HL-60/S4 (cell line): ENCODE measurements around the gene NAT8L.

Source experiments
- in situ Hi-C: fragments of 300-500 bp; cut with MboI; formaldehyde crosslinking; loops from 2 replicates; pipeline ENCODE4 v1.14.3; 2022; ENCODE audit warnings: low sequenced_read_pairs

Gene NAT8L

GRCh38 chr4:2044542-2045517 lies 14.3 kb upstream of the NAT8L start:
- in situ Hi-C loops, result no loop called here

GRCh38 chr4:2045518-2045951 lies 13.6 kb upstream of the NAT8L start:
- in situ Hi-C loops, result no loop called here

GRCh38 chr4:2046031-2046961 lies 12.8 kb upstream of the NAT8L start:
- in situ Hi-C loops, result no loop called here

DNA sequence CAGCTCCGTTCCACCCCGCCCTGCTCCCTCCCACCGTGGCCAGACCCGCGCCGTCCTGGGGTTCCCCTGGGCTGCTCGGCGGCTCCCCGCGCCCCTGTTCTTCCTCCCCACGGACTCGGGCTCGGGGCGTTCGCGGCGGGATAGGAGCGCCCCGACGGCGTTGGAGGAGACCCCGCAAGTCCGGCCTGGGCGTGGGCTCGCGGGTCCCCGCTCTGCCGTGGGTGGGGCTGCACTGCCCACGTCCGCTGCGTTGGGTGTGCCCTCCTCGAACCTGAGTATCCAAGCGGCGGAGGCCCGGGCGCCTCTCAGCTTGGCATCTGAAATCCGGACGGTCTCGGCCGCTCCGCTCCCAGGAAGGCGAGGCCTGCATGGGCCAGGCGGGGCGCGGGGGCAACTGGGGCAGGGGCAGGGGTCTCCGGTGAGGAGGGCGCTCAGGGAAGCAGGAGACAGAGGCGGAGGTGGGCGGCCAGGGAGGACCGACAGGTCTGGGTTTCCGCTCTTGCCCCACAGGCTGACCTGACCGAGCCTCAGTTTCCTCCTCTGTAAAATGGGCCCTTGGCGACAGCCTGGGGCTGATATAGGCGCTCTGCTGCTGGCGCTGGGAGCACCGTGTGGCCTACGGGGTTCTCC lies 12.0 kb upstream of the NAT8L start:
- in situ Hi-C loops, result no loop called here

GRCh38 chr4:2047781-2048581 lies 11.1 kb upstream of the NAT8L start:
- in situ Hi-C loops, result no loop called here

DNA sequence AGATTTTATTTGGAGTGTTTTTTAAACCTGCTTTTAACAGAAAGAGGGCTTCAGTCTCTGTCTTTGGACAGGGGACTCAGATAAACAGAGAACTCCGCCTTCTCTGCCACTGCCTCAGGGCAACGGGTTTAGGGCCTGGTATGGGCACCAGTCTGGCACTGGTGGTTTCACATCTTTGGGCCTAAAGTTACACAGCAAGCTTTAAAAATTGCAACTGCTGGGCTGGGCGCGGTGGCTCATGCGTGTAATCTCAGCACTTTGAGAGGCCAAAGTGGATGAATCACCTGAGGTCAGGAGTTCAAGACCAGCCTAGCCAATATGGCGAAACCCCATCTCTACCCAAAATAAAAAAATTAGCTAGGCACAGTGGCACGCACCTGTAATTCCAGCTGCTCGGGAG lies 10.3 kb upstream of the NAT8L start:
- in situ Hi-C loops, result no loop called here

DNA sequence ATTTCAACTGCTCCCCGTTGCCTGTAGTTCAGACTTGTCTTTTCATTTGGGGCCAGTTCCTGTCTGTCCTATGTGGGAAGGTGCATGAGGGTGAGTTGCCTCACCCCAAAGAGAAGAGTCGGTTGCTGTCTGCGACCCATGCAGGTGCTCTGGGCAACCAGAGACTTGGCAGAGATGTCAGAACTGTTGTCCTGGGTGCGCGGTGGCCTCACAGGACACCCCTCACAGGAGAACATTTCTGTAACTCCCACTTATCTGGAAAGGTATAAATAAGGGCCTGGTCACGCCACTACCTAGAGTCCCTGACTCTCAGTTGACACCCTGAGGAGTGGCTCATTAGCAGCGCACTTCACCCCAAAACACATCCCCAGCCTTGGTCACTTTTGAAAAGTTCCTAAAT lies 9.7 kb upstream of the NAT8L start:
- in situ Hi-C loops, result no loop called here

GRCh38 chr4:2049811-2050210 lies 9.3 kb upstream of the NAT8L start:
- in situ Hi-C loops, result no loop called here

- in situ Hi-C loops, result no loop called here
Observed at GRCh38 chr4:2051086-2051485, 8.0 kb upstream of the NAT8L start.

DNA sequence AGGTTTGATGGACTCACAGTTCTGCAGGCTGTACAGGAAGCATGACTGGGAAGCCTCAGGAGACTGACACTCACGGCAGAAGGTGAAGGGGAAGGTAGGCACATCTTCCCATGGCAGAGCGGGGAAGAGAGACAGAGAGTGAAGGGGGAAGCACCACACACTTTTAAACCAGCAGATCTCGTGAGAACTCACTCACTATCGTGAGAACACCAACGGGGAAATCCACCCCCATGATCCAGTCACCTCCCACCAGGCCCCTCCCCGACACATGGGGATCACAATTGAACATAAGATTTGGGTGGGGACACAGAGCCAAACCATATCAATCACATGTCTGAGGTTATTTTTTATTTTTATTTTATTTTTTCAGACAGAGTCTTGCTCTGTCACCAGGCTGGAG lies 4.9 kb upstream of the NAT8L start:
- in situ Hi-C loops, result no loop called here

DNA sequence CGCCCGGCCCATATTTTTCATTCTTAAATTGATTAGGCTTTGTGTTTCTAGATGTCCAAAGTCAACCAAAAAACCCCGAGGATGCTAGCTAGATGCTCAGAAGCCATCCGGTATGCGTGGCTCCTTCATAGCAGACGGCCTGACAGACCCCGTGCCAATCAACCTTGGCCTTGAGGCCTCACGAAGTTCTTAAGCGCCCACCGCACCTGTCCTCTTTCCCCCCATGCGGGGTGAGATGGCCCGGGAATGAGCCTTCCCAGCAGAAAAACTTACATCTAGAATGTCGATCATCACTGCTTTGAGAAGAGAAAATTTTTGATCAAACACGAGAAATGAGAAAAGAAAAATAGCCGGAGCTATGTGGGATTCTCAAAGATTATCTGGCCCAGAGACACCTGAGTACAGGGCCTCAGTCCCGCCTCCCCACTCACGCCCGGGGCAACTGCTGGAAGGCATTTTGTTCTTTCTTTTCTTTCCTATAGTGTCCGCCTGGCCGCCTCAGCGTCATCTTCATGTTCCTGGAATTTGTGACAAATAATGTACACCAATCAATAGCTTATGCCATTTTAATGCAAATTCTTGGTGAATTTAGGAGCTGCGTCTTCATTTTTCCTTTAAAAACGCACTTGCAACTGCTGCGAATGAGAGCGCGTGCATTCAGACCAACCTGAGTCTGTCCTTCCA lies 1.6 kb upstream of the NAT8L start:
- in situ Hi-C loops, result no loop called here

DNA sequence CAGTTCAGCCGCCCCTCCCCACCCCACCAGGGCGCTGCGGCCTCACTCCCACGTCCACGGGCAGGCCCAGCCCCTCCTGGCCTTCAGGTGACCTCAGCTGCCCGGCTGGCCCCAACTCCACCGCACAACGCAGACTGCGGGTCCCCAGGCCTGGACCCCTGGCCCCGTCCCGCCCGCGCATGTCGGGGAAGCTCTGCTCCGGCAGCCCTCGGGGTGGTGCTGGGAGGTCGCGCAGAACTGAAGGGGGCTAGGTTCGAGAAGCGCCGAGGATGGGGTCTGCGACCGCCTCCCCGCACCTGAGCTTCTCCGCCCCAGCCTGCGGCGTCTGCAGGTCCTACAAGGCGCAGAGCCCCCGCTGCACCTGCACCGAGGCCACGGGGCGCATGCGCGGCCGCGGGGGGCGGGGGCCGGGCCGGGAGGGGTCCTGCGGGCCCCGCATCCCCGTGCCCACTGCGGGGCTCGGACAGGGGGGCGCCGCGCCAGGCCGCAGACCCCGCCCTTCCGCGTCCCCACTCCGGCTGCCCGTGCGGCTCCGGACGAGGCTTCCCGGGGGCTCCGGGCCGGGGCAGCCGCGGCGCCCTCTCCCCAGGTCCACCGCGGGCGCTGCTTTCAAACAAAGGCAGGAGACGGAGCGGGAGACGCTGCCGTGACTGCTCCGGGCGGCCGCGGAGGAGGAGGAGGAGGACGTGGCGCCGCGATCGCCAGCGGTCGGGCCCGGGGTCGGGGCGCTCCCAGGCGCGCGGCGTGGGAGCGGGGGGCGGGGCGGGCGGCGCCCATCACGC lies 672 bp upstream of the NAT8L start:
- in situ Hi-C loops, result no loop called here

DNA sequence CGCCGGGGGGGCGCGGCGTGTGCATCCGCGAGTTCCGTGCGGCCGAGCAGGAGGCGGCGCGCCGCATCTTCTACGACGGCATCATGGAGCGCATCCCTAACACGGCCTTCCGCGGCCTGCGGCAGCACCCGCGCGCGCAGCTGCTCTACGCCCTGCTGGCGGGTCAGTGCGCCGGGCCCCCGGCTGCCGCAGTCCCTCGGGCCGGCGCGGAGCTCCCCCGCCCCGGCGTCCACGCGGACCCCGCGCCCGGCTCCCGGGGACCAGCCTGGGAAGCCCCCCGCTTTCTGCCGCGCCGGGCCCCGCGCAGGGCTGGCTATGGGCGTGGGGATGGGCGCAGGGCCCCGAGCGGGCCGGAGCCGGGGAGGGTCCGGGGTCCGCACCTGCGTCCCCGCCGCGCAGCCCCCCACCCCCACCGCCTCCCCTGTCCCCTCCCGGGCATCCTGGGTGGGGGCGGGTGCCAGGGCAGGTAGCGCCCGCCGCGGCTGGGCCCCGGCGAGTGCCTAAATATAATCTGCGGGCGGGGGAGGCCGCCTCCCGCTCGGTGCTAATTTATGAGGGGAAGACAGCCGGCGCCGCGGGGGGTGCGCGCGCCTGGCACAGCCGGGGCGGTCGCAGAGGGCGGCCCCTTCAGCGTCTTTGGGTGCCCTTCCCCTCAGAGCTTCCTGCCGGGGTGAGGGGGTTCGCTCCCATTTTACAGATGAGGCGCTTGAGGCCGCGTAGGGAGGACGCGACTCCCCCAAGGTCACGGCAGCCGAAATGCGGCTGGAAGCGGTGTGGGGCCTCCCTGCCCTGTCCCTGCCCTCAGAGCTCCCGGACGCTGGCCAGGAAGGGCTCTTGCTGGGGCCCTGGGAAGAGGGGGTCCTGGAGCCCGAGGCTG lies 837 bp downstream of the NAT8L start:
- in situ Hi-C loops, result no loop called here

GRCh38 chr4:2060611-2061185 lies 1.6 kb downstream of the NAT8L start:
- in situ Hi-C loops, result no loop called here

DNA sequence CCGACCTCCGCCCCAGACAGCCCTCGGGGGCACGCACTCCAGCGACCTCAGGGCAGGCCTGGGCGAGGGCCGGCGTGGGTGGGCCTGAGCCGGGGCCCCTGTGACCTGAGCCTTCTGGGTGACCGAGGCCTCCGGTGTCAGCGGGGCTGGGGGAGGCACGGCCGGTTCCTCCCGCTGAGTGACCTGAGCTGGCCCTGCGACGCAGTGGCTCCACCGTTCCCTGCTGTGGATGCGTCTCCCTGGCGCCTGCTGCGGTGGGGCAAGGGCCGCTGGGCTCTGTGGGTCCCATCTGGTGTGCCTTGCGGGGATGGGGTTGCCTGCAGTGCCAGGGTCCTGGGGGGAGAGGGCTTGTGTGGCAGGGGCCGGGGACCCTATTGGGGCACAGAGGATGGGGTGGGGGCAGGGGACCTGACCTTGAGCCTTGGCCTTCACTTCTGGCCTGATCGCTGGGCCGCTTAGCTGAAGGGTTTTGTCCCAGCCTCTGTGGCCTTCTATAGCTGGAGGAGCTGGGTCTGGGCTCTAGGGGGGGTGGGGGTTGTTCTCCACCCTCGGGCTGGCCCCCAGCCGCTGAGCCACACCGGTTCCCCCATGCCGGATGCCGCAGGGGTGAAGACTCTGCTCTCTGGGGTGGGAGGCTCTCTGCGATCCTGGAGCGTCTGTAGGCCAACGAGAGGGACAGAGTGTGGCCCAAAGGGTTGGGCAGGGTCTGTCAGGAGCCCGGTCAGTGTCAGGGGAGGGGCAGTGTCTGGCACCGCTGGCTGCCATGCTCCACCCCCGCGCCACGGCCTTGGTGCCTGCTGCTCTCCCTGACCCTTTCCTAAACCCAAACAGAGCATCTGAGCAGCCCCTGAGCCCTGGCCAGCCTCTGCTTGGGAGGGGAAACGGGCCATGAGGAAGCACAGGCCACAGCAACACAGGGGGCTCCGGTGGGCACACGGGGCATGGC lies 2.3 kb downstream of the NAT8L start:
- in situ Hi-C loops, result no loop called here

GRCh38 chr4:2062168-2062807 lies 3.2 kb downstream of the NAT8L start:
- in situ Hi-C loops, result no loop called here
